ENCODE data around the gene SLC12A7. TPM values are rescaled to one million over a fixed set of nuclear protein-coding genes. Genes with fewer than 3 reads are reported as not detected.

The SLC12A7 gene
- total RNA-seq, 5 donors from 2014 or later (not counting 1 experiment from before 2014, with no cell fraction given), result 33.7 to 97.4 (median 41.2) TPM

- ChIA-PET POLR2A (no interaction called here), CTCF (no interaction called here)
- no peak for ATAC-seq (replicated peaks in 1 of 4)
Measured at GRCh38 chr5:1015507-1015906, 96.4 kb downstream of the SLC12A7 start.

GRCh38 chr5:1014781-1015221 lies 97.1 kb downstream of the SLC12A7 start:
- CTCF ChIA-PET, result no interaction called here
- H3K4me3 Mint-ChIP-seq, result no peak overlapping the region

More at GRCh38 chr5:1015507-1015906, 96.4 kb downstream of the SLC12A7 start:
- H3K4me1 Mint-ChIP-seq, result peaks cover 4 to 7% (median 4%) of the 10 kb centered on the region in 3 donors
- H3K4me3 ChIP-seq (ENCODE audit: control insufficient read depth in 1 of 2, extremely low read depth in 1 of 2, low read length in 1 of 2), result no peak overlapping the region
- H3K4me1 ChIP-seq (ENCODE audit: control insufficient read depth in 1 of 2, extremely low read depth in 1 of 2, insufficient read depth in 2 of 2, low read length in 2 of 2), result no peaks in the 10 kb centered on the region
- WGBS (ENCODE audit: insufficient coverage), result 89% methylated on average over 9 of the region's 10 CpGs
- no peak overlapping the region for H3K27ac ChIP-seq (ENCODE audit: low read length)
- no peaks in the 10 kb centered on the region for H3K9me3 ChIP-seq
- no peak for DNase-seq
- peaks cover 0 to 47% of the 10 kb centered on the region in 2 experiments for H3K27me3 ChIP-seq (replicated peaks in 1 of 2; ENCODE audit: control insufficient read depth in 2 of 2, extremely low read depth in 1 of 2, insufficient read depth in 2 of 2, low read length in 1 of 2)
- no peak overlapping the region for H3K4me3 Mint-ChIP-seq
- no peak overlapping the region for H3K27ac Mint-ChIP-seq
- no peaks in the 10 kb centered on the region for H3K36me3 ChIP-seq (ENCODE audit: control insufficient read depth in 2 of 2, extremely low read depth in 1 of 2, insufficient read depth in 1 of 2, low read length in 1 of 2)
- no peaks in the 10 kb centered on the region for H3K36me3 Mint-ChIP-seq
- H3K9me3 Mint-ChIP-seq, result no peaks in the 10 kb centered on the region
- H3K27me3 Mint-ChIP-seq, result peaks cover 8 to 17% of the 10 kb centered on the region in 2 donors

DNA sequence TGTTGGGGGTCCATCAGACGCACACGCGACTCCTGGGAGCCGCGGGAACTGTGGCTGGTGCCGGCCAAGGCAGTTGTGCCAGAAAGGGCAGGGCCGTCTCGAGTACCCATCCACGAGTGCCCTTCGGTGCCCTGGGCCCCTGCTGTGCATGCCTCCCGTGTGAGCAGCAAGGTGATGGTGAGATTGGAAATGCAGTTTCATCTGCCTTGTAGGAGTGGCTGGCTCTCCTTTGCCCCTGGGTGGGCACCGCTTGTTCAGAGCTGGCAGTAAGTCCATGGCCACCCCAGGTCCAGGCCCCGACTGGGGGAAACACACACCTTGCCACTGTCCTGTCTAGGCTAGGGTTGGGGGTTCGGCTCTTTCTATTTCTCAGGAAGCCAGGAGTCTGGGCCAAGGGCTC lies 97.5 kb downstream of the SLC12A7 start:
- peaks cover 0 to 5% of the 10 kb centered on the region in 2 experiments for H3K4me1 ChIP-seq (ENCODE audit: control insufficient read depth in 1 of 2, extremely low read depth in 1 of 2, insufficient read depth in 2 of 2, low read length in 2 of 2)
- no peaks in the 10 kb centered on the region for H3K9me3 Mint-ChIP-seq
- ChIA-PET CTCF (no interaction called here), POLR2A (no interaction called here)
- 80% methylated on average over 14 of the region's 14 CpGs for WGBS (ENCODE audit: insufficient coverage)
- H3K4me3 Mint-ChIP-seq, result no peak overlapping the region
- H3K9me3 ChIP-seq, result no peaks in the 10 kb centered on the region
- H3K27ac Mint-ChIP-seq, result no peak overlapping the region
- peaks cover 7 to 10% (median 9%) of the 10 kb centered on the region in 3 donors for H3K4me1 Mint-ChIP-seq
- no peaks in the 10 kb centered on the region for H3K36me3 ChIP-seq (ENCODE audit: control insufficient read depth in 2 of 2, extremely low read depth in 1 of 2, insufficient read depth in 1 of 2, low read length in 1 of 2)
- H3K27me3 Mint-ChIP-seq, result peaks cover 8 to 26% of the 10 kb centered on the region in 2 donors
- ATAC-seq (replicated peaks in 1 of 4) (no peak), DNase-seq (no peak)
- peaks cover 3 to 58% of the 10 kb centered on the region in 2 experiments for H3K27me3 ChIP-seq (replicated peaks in 1 of 2; ENCODE audit: control insufficient read depth in 2 of 2, extremely low read depth in 1 of 2, insufficient read depth in 2 of 2, low read length in 1 of 2)
- H3K36me3 Mint-ChIP-seq, result no peaks in the 10 kb centered on the region
- H3K4me3 ChIP-seq (ENCODE audit: control insufficient read depth in 1 of 2, extremely low read depth in 1 of 2, low read length in 1 of 2), result no peak overlapping the region
- H3K27ac ChIP-seq (ENCODE audit: low read length), result no peak overlapping the region

More at GRCh38 chr5:1014781-1015221, 97.1 kb downstream of the SLC12A7 start:
- no peaks in the 10 kb centered on the region for H3K9me3 Mint-ChIP-seq
- peaks cover 6 to 8% (median 7%) of the 10 kb centered on the region in 3 donors for H3K4me1 Mint-ChIP-seq
- no peaks in the 10 kb centered on the region for H3K36me3 ChIP-seq (ENCODE audit: control insufficient read depth in 2 of 2, extremely low read depth in 1 of 2, insufficient read depth in 1 of 2, low read length in 1 of 2)
- ATAC-seq (replicated peaks in 1 of 4), result no peak
- no peak for DNase-seq
- 75% methylated on average over 16 of the region's 17 CpGs for WGBS (ENCODE audit: insufficient coverage)
- no peaks in the 10 kb centered on the region for H3K36me3 Mint-ChIP-seq
- peaks cover 0 to 2% of the 10 kb centered on the region in 2 experiments for H3K4me1 ChIP-seq (ENCODE audit: control insufficient read depth in 1 of 2, extremely low read depth in 1 of 2, insufficient read depth in 2 of 2, low read length in 2 of 2)
- H3K27ac Mint-ChIP-seq, result no peak overlapping the region
- H3K4me3 ChIP-seq (ENCODE audit: control insufficient read depth in 1 of 2, extremely low read depth in 1 of 2, low read length in 1 of 2), result no peak overlapping the region
- H3K9me3 ChIP-seq, result no peaks in the 10 kb centered on the region
- no peak overlapping the region for H3K27ac ChIP-seq (ENCODE audit: low read length)
- H3K27me3 ChIP-seq (replicated peaks in 1 of 2; ENCODE audit: control insufficient read depth in 2 of 2, extremely low read depth in 1 of 2, insufficient read depth in 2 of 2, low read length in 1 of 2), result peaks cover 3 to 54% of the 10 kb centered on the region in 2 experiments
- POLR2A ChIA-PET, result no interaction called here
- H3K27me3 Mint-ChIP-seq, result peaks cover 8 to 24% of the 10 kb centered on the region in 2 donors

GRCh38 chr5:1013948-1014301 lies 97.9 kb downstream of the SLC12A7 start:
- CTCF ChIA-PET, result no interaction called here

DNA sequence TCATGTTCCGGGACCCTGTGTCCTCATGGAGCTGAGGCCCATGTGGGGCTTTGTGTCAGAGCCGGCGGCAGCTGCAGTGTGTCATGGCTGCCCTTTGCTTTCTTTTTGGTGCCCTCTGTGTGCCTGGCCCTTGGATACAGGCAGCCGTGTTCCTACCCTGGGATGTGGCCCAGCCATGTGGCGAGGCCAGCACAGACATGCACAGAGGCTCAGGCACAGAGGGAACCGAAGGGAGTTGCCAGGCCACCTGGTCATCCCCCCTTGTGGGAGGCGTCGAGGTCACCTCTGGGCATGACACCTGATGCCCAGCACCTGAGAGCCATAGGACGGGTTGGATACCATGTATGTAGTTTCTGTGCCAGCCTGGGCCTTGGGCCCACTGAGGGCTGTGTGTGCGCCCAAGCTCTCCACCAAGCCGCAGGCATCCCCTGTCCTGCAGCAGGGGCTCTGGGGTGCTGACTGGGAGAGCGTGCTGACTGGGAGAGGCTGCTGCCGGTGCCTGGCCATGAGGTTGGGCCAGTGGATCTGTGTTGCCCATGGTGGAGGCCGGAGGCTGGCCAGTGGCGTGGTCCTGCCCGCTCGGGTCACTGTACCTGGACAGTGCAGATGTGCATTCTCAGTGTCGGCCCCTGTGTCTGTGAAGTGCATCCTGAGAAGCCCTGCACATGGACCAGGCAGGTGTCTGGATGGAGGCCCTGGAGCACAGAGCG lies 98.5 kb downstream of the SLC12A7 start:
- no peaks in the 10 kb centered on the region for H3K36me3 Mint-ChIP-seq
- H3K27ac Mint-ChIP-seq, result no peak overlapping the region
- Histone ChIP-seq H3K36me3 (ENCODE audit: control insufficient read depth in 2 of 2, extremely low read depth in 1 of 2, insufficient read depth in 1 of 2, low read length in 1 of 2) (no peaks in the 10 kb centered on the region), H3K4me1 (ENCODE audit: control insufficient read depth in 1 of 2, extremely low read depth in 1 of 2, insufficient read depth in 2 of 2, low read length in 2 of 2) (peaks cover 0 to 7% of the 10 kb centered on the region in 2 experiments), H3K9me3 (no peaks in the 10 kb centered on the region), H3K4me3 (ENCODE audit: control insufficient read depth in 1 of 2, extremely low read depth in 1 of 2, low read length in 1 of 2) (no peak overlapping the region), H3K27me3 (replicated peaks in 1 of 2; ENCODE audit: control insufficient read depth in 2 of 2, extremely low read depth in 1 of 2, insufficient read depth in 2 of 2, low read length in 1 of 2) (peaks cover 3 to 59% of the 10 kb centered on the region in 2 experiments), H3K27ac (ENCODE audit: low read length) (no peak overlapping the region)
- CTCF ChIA-PET, result no interaction called here
- POLR2A ChIA-PET, result no interaction called here
- peaks cover 8 to 26% of the 10 kb centered on the region in 2 donors for H3K27me3 Mint-ChIP-seq
- DNase-seq (no peak), ATAC-seq (replicated peaks in 1 of 4) (no peak)
- no peak overlapping the region for H3K4me3 Mint-ChIP-seq
- peaks cover 7 to 10% (median 9%) of the 10 kb centered on the region in 3 donors for H3K4me1 Mint-ChIP-seq
- H3K9me3 Mint-ChIP-seq, result no peaks in the 10 kb centered on the region
- 90% methylated on average over 19 of the region's 19 CpGs for WGBS (ENCODE audit: insufficient coverage)

More at GRCh38 chr5:1013948-1014301, 97.9 kb downstream of the SLC12A7 start:
- Mint-ChIP-seq H3K4me1 (peaks cover 7 to 10% (median 9%) of the 10 kb centered on the region in 3 donors), H3K4me3 (no peak overlapping the region), H3K27ac (no peak overlapping the region), H3K9me3 (no peaks in the 10 kb centered on the region), H3K27me3 (peaks cover 8 to 26% of the 10 kb centered on the region in 2 donors), H3K36me3 (no peaks in the 10 kb centered on the region)
- Histone ChIP-seq H3K4me3 (ENCODE audit: control insufficient read depth in 1 of 2, extremely low read depth in 1 of 2, low read length in 1 of 2) (no peak overlapping the region), H3K27me3 (replicated peaks in 1 of 2; ENCODE audit: control insufficient read depth in 2 of 2, extremely low read depth in 1 of 2, insufficient read depth in 2 of 2, low read length in 1 of 2) (peaks cover 3 to 58% of the 10 kb centered on the region in 2 experiments), H3K4me1 (ENCODE audit: control insufficient read depth in 1 of 2, extremely low read depth in 1 of 2, insufficient read depth in 2 of 2, low read length in 2 of 2) (peaks cover 0 to 5% of the 10 kb centered on the region in 2 experiments), H3K9me3 (no peaks in the 10 kb centered on the region), H3K27ac (ENCODE audit: low read length) (no peak overlapping the region), H3K36me3 (ENCODE audit: control insufficient read depth in 2 of 2, extremely low read depth in 1 of 2, insufficient read depth in 1 of 2, low read length in 1 of 2) (no peaks in the 10 kb centered on the region)
- DNase-seq, result no peak
- 78% methylated on average over 3 of the region's 3 CpGs for WGBS (ENCODE audit: insufficient coverage)
- ATAC-seq (replicated peaks in 1 of 4), result no peak
- POLR2A ChIA-PET, result no interaction called here

DNA sequence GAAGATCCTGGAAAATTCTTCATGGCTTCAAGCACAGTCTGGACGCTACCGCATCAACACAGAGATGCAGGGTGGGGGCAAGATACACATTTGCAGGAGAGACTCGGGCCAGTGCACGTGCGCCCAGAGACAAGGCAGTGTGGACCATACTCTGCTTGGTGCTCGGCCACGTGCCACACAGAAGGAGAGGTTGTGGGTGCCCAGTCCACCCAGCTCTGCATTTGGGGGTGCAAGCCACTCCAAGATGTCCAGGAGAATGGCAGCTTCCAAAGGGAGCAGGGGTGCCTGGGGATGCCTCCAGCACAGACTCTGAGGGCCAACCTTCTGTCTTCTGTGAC lies 99.0 kb downstream of the SLC12A7 start:
- Histone ChIP-seq H3K36me3 (ENCODE audit: control insufficient read depth in 2 of 2, extremely low read depth in 1 of 2, insufficient read depth in 1 of 2, low read length in 1 of 2) (no peaks in the 10 kb centered on the region), H3K27ac (ENCODE audit: low read length) (no peak overlapping the region), H3K4me1 (ENCODE audit: control insufficient read depth in 1 of 2, extremely low read depth in 1 of 2, insufficient read depth in 2 of 2, low read length in 2 of 2) (peaks cover 0 to 10% of the 10 kb centered on the region in 2 experiments), H3K4me3 (ENCODE audit: control insufficient read depth in 1 of 2, extremely low read depth in 1 of 2, low read length in 1 of 2) (no peak overlapping the region), H3K9me3 (no peaks in the 10 kb centered on the region), H3K27me3 (replicated peaks in 1 of 2; ENCODE audit: control insufficient read depth in 2 of 2, extremely low read depth in 1 of 2, insufficient read depth in 2 of 2, low read length in 1 of 2) (peaks cover 5 to 65% of the 10 kb centered on the region in 2 experiments)
- CTCF ChIA-PET, result no interaction called here
- Mint-ChIP-seq H3K4me3 (no peak overlapping the region), H3K36me3 (no peaks in the 10 kb centered on the region), H3K9me3 (no peaks in the 10 kb centered on the region), H3K27me3 (peaks cover 10 to 30% of the 10 kb centered on the region in 2 donors), H3K27ac (no peak overlapping the region), H3K4me1 (peaks cover 7 to 13% (median 9%) of the 10 kb centered on the region in 3 donors)
- POLR2A ChIA-PET, result no interaction called here
- DNase-seq, result no peak
- ATAC-seq (replicated peaks in 1 of 4), result no peak
- 91% methylated on average over 7 of the region's 7 CpGs for WGBS (ENCODE audit: insufficient coverage)
